GM18499 (cell line): ENCODE results near the gene SRBD1.
"Not testable (repeated sequence)": the region's sequence is repeated elsewhere in the genome, so short reads cannot be mapped to it uniquely, and the experiment has no call there.

Experiments
- ATAC-seq: cut with Tn5 transposase; IDR thresholded peaks from one replicate; pipeline ENCODE4 v1.9.1; 2021; ENCODE audit warnings: moderate number of reproducible peaks; ENCODE audit not compliant: insufficient read depth, unreplicated experiment

Gene SRBD1

DNA sequence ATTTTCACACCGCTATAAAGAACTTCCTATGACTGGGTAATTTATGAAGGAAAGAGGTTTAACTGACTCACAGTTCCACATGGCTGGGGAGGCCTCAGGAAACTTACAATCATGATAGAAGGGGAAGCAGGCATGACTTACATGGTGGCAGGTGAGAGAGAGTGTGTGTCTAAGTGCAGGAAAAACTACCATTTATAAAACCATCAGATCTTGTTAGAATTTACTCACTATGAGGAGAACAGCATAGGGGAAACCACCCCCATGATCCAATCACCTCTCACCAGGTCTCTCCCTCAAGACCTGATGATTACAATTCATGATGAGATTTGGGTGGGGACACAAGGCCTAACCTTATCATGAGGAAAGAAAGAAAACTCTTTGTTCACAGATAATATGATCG is 174.6 kb downstream of the SRBD1 start:
- ATAC-seq: no peak

DNA sequence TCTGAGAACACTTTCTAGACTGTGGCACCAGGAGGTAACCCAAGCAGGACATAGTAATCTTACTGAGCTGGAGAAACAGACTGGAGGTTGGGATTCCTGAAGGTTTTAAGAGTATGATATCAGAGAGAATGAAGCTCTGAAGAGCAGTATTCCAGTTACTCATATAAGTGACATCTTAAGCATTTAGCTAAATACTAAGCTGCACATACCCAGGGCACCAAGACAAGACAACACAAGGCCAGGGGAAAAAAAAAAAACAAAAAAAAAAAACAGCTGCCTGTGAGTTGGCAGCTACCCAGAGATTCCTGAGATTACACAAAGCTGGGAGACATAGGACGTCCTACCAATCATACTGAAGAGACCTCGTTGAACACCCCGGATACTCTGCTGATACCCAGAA is 175.8 kb downstream of the SRBD1 start:
- ATAC-seq: no peak

DNA sequence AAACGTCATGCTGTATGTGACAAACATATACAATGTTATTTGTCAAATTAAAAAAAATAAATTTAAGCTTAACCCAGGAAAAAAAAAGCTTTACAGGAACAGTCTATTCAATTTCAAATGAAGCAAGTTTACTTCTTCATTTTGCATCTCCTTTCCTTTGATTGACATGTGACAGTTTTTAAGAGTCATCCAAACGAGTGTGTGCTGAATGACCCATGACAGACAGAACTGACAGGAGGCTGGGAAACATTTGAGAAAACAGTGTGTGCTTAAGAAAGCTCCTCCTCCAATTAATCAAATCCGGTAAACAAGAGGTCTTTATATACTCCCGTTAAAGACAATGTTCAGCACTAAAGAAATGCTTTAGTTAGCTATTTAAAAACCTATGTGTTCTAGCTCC is 177.7 kb downstream of the SRBD1 start:
- ATAC-seq: no peak

DNA sequence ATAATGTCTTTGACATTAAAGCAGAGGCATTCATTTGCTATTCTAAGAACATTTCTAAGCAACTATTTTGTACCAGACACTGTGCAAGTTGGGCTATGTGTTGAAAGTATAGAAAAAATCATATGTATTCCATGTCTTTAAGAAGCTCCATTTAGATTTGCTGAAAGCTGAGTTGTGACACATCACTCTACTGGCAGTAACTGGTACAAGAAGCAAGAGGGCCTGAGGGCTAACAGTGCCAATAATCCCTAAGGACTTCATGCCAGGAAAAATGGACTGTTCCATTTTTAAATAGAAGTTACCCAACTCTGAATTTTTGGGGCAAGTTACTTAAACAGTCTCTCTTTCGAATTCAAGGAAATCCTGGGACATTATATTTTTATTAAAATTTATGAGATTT is 178.7 kb downstream of the SRBD1 start:
- ATAC-seq: no peak

DNA sequence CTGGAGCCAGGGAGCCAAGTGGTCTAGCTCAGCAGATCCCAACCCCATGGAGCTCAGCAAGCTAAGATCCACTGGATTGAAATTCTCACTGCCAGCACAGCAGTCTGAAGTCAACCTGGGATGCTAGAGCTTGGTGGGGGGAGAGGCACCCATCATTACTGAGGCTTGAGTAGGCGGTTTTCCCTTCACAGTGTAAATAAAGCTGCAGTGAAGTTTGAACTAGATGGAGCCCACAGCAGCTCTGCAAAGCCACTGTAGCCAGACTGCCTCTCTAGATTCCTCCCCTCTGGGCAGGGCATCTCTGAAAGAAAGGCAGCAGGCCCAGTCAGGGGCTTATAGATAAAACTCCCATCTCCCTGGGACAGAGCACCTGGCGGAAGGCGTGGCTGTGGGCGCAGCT is 185.0 kb downstream of the SRBD1 start:
- ATAC-seq: not testable (repeated sequence)

DNA sequence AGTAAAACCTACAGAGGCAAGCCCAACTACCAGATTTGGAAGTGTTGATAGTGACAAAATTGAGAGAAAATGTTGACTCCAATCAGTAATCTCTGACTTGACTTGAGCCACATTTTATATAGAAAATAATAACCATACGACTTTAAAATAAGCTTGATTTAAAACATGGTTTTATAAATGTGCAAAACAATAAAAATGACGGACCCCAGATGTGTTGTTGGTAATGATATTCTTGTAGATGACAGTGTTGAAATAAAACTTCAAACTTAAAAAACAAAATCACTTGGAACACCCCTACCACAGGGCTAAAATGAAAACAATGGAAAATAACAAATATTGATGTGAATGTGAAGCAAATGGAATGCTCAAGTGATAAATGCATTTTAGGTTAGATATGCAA is 188.1 kb downstream of the SRBD1 start:
- ATAC-seq: no peak

DNA sequence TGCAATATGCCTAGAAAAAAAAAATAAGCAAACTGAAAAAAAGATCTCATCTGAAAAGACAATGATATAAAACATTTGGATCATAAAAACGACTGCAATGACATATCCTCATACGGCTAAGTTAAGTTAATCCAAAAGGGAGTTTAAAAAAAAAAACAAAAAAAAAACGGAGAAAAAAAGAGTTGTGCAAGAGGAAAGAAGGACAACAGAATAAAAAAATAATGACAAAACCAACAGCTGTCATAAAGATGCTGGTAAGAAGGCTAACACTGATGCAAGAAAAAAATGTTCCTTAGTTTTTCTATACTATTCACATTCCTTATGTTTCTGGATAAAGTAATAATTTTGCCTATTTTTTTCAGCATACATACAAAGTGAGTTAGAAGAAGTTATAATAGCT is 192.5 kb downstream of the SRBD1 start:
- ATAC-seq: no peak

DNA sequence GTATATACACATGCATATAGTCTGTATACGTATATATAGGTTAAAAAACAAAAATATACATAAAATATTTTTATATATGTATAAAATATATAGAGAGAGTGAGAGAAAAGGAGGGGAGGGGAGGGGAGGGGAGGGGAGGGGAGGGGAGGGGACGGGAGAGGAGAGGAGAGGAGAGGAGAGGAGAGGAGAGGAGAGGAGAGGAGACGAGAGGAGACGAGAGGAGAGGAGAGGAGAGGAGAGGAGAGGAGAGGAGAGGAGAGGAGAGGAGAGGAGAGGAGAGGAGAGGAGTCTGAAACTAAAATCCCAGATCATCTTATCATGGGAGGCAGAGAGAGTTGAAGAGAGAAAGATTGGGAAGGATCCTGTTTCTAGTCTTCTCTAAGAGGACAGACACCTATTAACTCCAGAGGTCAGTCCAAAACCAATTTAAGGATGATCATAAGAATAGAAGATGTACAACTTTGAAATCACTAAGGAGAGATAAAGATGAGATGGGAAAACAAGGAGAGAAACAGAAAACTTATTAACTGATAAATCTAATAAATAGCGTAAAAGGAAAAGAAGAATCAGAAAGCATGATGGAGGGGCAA is 195.4 kb downstream of the SRBD1 start:
- ATAC-seq: no peak

DNA sequence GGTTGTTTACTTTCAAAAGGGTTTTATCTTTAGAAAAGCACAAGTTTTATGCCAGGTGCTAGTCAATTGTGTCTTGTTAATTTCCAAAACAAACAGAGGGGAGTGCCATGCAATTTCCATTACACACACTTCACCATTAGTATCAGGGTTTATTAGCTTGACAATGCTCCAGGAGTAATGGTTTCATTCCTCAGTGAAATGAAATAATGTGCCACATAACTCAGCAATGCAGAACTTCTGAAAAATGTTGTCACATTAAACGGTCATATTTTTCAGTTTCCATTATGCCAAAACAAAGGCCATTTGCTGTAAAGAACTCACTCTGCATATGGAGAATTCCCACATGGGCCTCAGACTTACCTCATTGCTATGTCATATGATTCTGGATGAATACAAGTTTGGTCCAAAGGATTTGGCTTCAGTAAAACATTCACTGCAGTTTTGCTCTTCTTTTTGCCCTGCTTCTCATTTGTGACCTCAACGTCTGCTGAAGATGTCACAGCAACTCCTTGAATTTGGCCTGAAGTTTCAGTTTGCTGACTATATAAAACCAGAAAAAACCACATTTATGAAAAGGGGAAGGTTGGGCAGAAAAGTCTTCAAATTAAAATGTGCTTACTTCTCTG is 198.2 kb downstream of the SRBD1 start:
- ATAC-seq: no peak

DNA sequence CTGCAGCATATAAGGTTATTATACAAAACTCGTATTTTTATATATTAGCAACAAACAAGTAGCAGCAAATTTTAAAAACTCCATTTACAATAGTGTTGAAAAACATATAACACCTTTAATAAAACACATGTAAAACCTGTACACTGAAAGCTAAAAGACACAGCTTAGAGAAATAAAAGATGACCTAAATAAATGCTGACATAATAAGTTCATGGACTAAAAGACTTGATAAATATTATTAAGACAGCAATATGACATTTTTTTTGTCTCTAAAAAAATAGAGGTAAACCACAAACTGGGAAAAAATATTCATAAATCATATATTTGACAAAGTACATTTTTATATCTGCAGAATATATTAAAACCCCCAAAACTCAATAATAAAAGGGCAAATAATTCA is 201.4 kb downstream of the SRBD1 start:
- no peak for ATAC-seq

DNA sequence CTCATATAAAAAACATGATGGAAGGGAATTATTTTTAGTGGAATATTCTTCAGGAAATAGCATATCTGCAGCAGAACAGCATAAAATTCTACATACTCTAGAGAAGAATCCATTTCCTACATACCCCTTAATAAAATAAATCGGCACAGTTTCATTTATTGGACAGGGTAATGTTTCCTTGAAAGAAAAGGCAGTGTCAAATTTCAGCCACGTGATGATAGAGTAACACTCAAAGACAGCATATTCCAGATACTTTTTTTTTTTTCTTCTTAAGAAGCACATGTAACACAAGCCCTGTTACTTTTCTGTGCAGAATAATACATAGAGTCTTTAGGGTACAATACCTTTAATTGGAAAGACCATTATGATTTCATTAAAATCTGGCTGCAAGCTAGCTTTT is 204.4 kb downstream of the SRBD1 start:
- no peak for ATAC-seq

DNA sequence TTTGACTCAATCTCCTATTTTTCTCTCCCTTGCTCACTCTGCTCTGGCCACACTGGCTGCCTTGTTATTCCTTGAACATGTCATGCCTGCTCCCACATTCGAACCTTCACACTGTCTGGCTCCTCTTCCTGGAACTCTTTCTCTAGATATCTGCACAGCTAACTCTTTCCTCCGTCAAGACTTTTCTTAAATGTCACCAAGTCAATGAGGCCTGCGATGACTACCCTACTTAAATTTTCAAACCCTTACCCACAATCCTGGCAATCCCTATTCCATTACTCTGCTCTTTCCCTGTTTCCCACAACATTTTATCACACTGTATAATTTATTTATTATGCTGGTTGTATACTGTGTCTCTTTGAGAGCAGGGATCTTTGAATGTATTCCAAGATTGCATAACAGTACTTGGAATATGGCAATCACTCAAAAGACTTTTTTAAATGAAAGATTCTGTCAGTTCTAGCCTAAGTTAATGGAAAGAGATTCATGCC is 206.2 kb downstream of the SRBD1 start:
- ATAC-seq: no peak

DNA sequence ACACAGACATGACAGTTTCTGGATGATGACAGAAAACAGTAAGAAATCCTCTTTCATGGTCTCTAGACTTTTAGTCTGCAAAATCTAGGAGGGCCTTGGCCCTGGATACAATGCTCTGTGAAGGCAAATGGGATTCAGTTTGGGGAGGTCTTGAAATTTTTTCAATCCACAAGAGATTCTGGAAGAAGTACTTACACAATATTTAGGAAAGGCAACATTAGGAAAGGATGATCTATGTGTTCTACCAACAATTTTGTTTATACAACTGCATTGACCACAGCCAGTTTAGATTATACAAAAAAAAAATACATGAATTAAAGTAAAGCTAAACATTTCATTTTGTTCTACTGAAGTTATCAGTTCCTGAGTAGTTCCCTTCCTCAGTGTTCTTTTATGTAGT is 208.0 kb downstream of the SRBD1 start:
- no peak for ATAC-seq

DNA sequence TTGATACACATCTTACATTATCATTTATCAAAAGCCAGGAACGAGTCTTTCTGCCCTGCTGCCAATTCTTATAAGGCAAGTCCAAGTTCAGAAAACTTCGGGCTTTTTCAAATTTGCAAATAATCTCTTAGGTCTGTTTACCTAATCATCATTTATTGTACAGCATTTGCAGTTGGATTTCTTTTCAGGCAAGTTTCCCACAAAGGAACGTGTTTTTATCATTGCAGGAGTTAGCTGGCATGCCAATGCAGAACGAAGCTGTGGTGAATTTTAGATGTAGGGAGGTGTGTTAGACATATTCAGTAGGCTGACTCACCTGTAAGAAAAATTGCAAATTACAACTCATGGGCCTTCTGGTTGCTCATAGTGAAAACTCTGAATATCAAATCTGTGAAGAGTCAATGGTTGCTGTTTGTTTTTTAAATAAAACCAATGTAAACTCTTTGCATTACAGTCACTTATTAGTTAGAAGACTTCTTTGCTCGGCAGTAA is 209.6 kb downstream of the SRBD1 start:
- ATAC-seq: no peak

DNA sequence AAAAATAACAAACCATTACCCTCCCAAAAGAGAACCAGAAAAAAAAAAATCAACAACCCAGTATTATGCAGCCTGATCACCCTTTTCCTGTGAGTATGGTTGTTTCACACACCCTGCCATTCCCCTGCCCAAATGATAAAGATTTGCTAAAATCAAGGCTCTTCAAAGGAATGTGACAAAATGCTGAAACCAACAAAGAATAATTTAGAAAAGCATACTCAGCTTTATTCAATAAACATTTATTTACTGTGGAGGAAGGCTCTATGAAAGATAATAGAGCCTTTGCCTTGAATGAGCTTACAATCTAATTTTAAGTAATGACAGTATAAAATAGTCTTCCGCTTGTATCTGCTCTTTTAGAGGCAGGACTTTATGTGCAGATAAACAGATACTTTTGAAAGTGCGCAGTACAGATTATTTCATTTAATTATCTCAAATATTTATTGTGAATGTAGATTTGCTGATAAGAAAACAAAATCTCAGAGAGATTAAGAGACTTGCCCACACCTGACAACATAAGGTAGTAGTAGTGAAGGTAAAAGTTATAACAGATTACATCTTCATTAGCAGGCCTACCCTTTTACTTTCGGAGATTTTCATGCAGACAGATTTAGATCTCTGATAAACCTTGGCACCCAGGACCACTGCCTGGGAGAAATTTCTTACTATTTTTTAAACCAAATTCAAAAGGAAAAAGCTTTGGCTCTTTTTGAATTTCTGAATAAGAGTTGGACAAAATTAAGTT is 211.9 kb downstream of the SRBD1 start:
- ATAC-seq: no peak

DNA sequence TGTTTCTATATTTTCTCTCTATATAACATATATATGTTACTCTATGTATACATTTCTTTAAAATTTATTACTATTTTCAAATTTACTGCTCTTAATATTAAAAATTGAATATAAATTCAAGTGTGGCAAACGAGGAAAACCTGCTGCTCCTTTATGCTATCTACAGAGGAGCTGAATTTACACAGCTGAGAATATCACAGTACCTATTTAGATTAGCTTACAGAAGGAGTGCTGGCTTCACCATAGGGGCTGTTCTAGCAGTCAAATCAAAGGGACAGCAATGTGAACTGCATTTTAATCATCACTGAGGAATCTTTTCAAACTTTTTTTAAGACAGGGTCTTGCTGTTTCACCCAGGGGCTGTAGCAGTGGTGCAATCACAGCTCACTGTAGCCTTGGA is 213.8 kb downstream of the SRBD1 start:
- no peak for ATAC-seq

DNA sequence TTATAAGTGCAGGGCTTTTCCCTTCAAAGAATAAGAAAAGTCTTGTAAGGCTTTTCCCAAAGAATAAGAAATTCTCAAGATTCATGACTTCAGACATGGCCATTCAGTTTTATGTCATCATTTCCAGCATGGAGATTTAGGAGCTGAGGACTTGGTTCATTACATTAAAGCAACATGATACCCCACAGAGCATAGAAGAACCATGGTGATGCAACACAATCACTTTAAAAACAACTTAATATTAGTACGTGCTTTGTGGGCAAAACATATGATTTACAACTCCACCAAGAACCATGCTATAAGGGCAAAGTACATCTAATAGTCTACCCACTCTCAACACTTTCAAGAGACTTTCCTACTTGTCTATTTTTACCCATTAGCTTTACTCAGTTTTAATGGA is 214.4 kb downstream of the SRBD1 start:
- ATAC-seq: no peak

DNA sequence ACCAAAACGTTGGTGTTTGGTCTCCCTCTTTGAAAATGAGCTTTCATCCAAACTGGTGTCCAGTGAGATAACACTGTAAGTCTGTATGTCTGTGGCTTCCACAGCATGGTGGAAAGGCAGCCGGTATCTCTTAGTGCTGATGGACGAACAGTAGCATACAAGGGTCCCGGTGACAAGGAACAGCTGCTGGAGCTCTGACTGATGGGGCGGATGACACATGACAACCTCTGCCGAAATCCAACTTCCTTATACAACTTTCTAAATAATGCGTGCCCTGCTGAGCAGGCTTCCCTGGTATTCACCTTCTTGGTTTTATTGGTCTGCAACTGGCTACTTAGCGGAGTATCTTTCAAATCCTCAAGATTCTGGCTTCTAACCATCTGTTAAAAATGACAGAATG is 216.2 kb downstream of the SRBD1 start:
- ATAC-seq: no peak

DNA sequence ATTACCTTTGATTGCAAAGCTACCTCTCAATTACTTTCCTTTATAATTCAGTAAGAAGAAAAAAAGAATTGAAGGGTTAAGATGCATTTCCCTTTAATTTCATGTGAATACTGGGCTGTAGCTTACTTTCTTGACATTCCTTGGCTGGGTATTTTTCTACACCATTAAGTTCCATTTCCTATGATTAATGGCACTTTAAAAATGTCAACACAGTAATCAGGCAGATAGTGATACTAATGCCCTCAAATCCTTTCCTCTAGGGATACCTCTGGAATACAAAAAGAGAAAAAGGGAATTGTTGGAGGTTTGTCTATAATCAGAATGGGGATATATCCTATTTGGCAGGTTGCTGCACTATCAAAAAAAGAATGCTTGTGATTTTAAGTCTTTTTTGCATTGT is 216.9 kb downstream of the SRBD1 start:
- ATAC-seq: no peak

DNA sequence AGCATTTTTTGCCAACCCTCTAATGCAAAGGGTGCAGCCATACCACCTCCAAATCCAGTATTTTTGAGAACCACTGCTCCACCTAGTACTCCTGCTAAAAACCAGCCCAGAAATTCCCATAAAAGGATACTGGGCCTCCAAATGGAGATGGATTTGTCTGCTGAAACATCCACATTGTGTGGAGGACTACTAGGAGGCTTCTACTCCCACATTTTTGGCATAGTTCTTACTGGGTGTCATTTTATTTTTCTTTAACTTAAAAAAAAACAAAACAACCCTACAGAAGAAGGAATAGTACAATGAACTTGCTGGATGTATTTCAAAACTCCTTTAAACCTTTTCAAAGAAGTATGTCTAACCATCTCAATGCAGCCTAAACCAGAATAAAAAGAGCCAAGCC is 219.2 kb downstream of the SRBD1 start:
- no peak for ATAC-seq

DNA sequence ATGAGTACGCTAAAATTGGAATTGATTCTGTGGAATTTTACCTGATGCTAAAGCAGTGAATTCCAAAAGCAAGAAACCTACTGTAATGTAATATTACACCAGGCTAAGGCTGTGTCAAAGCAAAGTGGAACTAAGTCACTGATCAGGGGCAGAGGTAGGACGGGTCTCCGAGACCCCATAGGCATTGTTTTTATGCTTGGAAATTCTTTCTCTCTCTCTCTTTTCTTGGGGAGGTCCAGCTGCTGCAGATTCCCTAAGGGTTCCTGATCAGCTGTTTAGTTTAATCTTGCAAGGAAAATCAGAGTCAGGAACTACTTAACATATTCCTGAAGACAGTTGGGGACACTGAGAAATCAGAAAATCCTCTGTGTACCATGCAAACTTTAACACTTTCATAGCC is 220.2 kb downstream of the SRBD1 start:
- no peak for ATAC-seq

DNA sequence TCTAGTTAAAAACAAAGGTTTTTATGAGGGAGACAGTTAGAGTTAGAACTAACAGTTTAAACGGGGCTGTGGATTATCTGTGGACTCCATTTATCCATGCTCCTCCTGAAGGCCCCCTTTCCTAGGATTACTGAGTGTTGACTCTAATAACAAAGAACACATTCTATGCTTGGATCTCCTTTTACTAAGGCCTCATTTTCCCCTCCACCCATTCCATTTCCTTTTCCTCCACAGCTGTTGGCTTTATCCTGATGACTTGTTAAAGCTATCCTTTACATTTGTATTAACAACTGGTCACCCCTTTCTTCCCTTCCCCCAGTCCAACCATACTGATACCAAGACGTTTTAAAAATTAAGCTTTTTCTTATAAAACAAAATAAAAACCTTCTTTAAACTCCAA is 220.6 kb downstream of the SRBD1 start:
- ATAC-seq: no peak
